ENCODE results near the gene GABRP. TPM values are rescaled to one million over a fixed set of nuclear protein-coding genes. Genes with fewer than 3 reads are reported as not detected.

Gene GABRP
- polyA plus RNA-seq, 3 donors: not detected

GRCh38 chr5:170792878-170793277 lies 9.4 kb downstream of the GABRP start:
- intact Hi-C loops (cut with micrococcal nuclease): no loop called here
- Histone ChIP-seq H3K4me2 (replicated peaks; ENCODE audit: extremely low read depth, low read length, poor library complexity, severe bottlenecking) (no peak overlapping the region), H3K4me3 (replicated peaks in 1 of 3; ENCODE audit: low read depth in 2 of 3, low read length in 3 of 3) (no peak overlapping the region), H2AFZ (ENCODE audit: insufficient read depth, low read depth, low read length, poor library complexity, severe bottlenecking) (no peak overlapping the region), H3K27ac (ENCODE audit: low read depth in 1 of 2, low read length in 2 of 2) (no peak overlapping the region), H4K20me1 (ENCODE audit: insufficient read depth, low read length) (no peaks in the 10 kb centered on the region), H3K79me2 (ENCODE audit: insufficient read depth, low read length) (no peaks in the 10 kb centered on the region), H3K9me3 (replicated peaks in 1 of 2; ENCODE audit: control insufficient read depth in 1 of 2, insufficient read depth in 1 of 2, low read length in 2 of 2) (no peaks in the 10 kb centered on the region), H3K36me3 (replicated peaks in 1 of 2; ENCODE audit: control insufficient read depth in 1 of 2, insufficient read depth in 2 of 2, low read length in 2 of 2) (no peaks in the 10 kb centered on the region), H3K27me3 (ENCODE audit: control insufficient read depth in 2 of 2, insufficient read depth in 2 of 2, low read length in 2 of 2) (no peaks in the 10 kb centered on the region), H3K9ac (ENCODE audit: insufficient read depth, low read length, poor library complexity, severe bottlenecking) (no peak overlapping the region), H3K4me1 (ENCODE audit: control insufficient read depth in 1 of 2, insufficient read depth in 2 of 2, low read length in 2 of 2) (no peaks in the 10 kb centered on the region)
- Mint-ChIP-seq H3K4me3 (no peak overlapping the region), H3K9me3 (no peaks in the 10 kb centered on the region), H3K36me3 (no peaks in the 10 kb centered on the region), H3K27ac (no peak overlapping the region), H3K4me1 (no peaks in the 10 kb centered on the region), H3K27me3 (ENCODE audit: low read depth in 3 of 3) (peaks cover 2 to 5% (median 2%) of the 10 kb centered on the region in 3 donors)
- TF ChIP-seq CTCF (IDR thresholded peaks at IDR 0.05): no peak
- no peak for DNase-seq
- 97% methylated on average over 5 of the region's 8 CpGs for WGBS (ENCODE audit: insufficient coverage)

GRCh38 chr5:170795154-170795553 lies 11.6 kb downstream of the GABRP start:
- Histone ChIP-seq H3K9me3 (replicated peaks in 1 of 2; ENCODE audit: control insufficient read depth in 1 of 2, insufficient read depth in 1 of 2, low read length in 2 of 2) (no peaks in the 10 kb centered on the region), H2AFZ (ENCODE audit: insufficient read depth, low read depth, low read length, poor library complexity, severe bottlenecking) (no peak overlapping the region), H3K79me2 (ENCODE audit: insufficient read depth, low read length) (no peaks in the 10 kb centered on the region), H3K4me3 (replicated peaks in 1 of 3; ENCODE audit: low read depth in 2 of 3, low read length in 3 of 3) (no peak overlapping the region), H3K27me3 (ENCODE audit: control insufficient read depth in 2 of 2, insufficient read depth in 2 of 2, low read length in 2 of 2) (no peaks in the 10 kb centered on the region), H3K9ac (ENCODE audit: insufficient read depth, low read length, poor library complexity, severe bottlenecking) (no peak overlapping the region), H4K20me1 (ENCODE audit: insufficient read depth, low read length) (no peaks in the 10 kb centered on the region), H3K4me2 (replicated peaks; ENCODE audit: extremely low read depth, low read length, poor library complexity, severe bottlenecking) (no peak overlapping the region), H3K36me3 (replicated peaks in 1 of 2; ENCODE audit: control insufficient read depth in 1 of 2, insufficient read depth in 2 of 2, low read length in 2 of 2) (no peaks in the 10 kb centered on the region), H3K4me1 (ENCODE audit: control insufficient read depth in 1 of 2, insufficient read depth in 2 of 2, low read length in 2 of 2) (no peaks in the 10 kb centered on the region), H3K27ac (ENCODE audit: low read depth in 1 of 2, low read length in 2 of 2) (no peak overlapping the region)
- Mint-ChIP-seq H3K4me3 (no peak overlapping the region), H3K9me3 (no peaks in the 10 kb centered on the region), H3K36me3 (no peaks in the 10 kb centered on the region), H3K27me3 (ENCODE audit: low read depth in 3 of 3) (peaks cover 0 to 4% (median 2%) of the 10 kb centered on the region in 3 donors), H3K4me1 (no peaks in the 10 kb centered on the region), H3K27ac (no peak overlapping the region)
- WGBS (ENCODE audit: insufficient coverage): 96% methylated on average over 6 of the region's 10 CpGs
- DNase-seq: no peak
- no peak for TF ChIP-seq CTCF (IDR thresholded peaks at IDR 0.05)
- intact Hi-C loops (cut with micrococcal nuclease): no loop called here

Data from CD14-positive monocyte (primary cell).